ENCODE measurements around the gene HOOK2. TPM values are rescaled to one million over a fixed set of nuclear protein-coding genes. Genes with fewer than 3 reads are reported as not detected.

HOOK2 gene
- total and polyA plus RNA-seq, 2 of the 4 experiments (the other 2 are of a cell fraction): 7.5 to 21.6 TPM

DNA sequence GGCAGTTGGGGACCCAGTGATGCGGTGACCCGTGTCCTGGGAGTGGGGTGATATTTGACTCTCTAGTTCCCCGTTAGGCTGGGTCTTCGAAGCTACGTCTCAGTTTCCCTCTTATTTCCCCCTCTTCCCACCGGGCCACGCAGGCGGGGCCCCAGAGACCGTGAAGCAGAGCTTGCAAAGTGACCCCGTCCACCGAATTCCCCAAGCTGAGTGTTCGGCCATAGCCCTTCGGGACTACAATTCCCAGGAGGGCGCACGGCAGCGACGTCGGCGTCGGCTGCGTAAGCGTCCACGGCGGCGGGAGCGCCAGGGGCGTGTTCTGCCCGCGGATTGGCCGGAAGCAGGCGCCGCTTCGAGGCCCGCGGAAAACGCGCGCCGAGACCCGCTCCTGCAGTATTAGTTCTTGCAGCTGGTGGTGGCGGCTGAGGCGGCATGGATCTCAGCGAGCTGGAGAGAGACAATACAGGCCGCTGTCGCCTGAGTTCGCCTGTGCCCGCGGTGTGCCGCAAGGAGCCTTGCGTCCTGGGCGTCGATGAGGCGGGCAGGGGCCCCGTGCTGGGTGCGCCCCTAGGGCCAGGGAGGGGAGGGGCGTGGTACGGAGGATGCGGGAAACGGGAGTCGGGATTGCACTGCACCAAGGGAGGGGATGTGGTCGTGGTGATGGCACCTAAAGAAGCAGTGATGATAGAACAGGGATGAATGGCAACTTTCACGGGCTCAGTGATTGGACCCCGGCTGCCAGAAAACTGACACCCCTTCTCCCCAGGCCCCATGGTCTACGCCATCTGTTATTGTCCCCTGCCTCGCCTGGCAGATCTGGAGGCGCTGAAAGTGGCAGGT is 31.1 kb upstream of the HOOK2 start, which contains the start of gene RNASEH2A:
TSS of gene RNASEH2A (plus strand) at position 343 of the 840 bp plus-strand sequence. CDS start at position 433, 90 bp downstream.
- Histone ChIP-seq H2BK20ac (ENCODE audit: low read depth, low read length) (0 out of 2 replicates have a peak within 1 kb of the TSS, but pooled peaks have one; percentile 20), H2BK15ac (ENCODE audit: low read depth, low read length) (no peak within 1 kb of the TSS), H4K91ac (ENCODE audit: insufficient read depth, low read depth, low read length) (peak within 1 kb of the TSS; percentile 26; the same call in 1 of the 2 replicates), H3K4me3 (ENCODE audit: insufficient read depth, low read depth, low read length) (peak within 1 kb of the TSS; percentile 65), H3K9me1 (ENCODE audit: insufficient read depth, low read length) (peaks cover 9% of the 10 kb centered on the region), H2BK5ac (ENCODE audit: low read depth, low read length, poor library complexity, severe bottlenecking) (no peak within 1 kb of the TSS), H3K18ac (ENCODE audit: low read depth, low read length) (no peak within 1 kb of the TSS), H3K27ac (ENCODE audit: insufficient read depth, low read length) (peak within 1 kb of the TSS; percentile 75; the same call in 1 of the 2 replicates), H3K9me3 (ENCODE audit: control insufficient read depth, insufficient read depth, low read length) (no peaks in the 10 kb centered on the region), H3K4ac (ENCODE audit: low read depth, low read length) (peak within 1 kb of the TSS; percentile 76), H2AK5ac (ENCODE audit: low read depth, low read length) (peak within 1 kb of the TSS; percentile 74), H3K36me3 (ENCODE audit: control insufficient read depth, insufficient read depth, low read length) (peaks cover 4% of the 10 kb centered on the region), H4K8ac (ENCODE audit: low read depth in 2 of 2, low read length in 2 of 2) (peak within 1 kb of the TSS; percentile 45 to 98), H3K9ac (ENCODE audit: low read depth, low read length) (peak within 1 kb of the TSS; percentile 66), H3K23ac (ENCODE audit: low read depth, low read length) (peak within 1 kb of the TSS; percentile 73; the same call in 1 of the 2 replicates), H3K14ac (replicated peaks; ENCODE audit: low read depth, low read length) (peak within 1 kb of the TSS; percentile 68; the same call in 1 of the 2 replicates), H3K27me3 (ENCODE audit: control insufficient read depth, insufficient read depth, low read length) (no peaks in the 10 kb centered on the region), H2AFZ (replicated peaks; ENCODE audit: low read length, poor library complexity) (peak within 1 kb of the TSS; percentile 99), H3K4me2 (ENCODE audit: low read depth, low read length) (peak within 1 kb of the TSS; percentile 89), H2BK120ac (ENCODE audit: low read depth, low read length) (peak within 1 kb of the TSS; percentile 48), H2AK9ac (replicated peaks; ENCODE audit: low read depth, low read length, poor library complexity) (peak within 1 kb of the TSS; percentile 94), H4K20me1 (ENCODE audit: insufficient read depth, low read length) (no peaks in the 10 kb centered on the region), H3K4me1 (ENCODE audit: control insufficient read depth, insufficient read depth, low read length) (peaks cover 5% of the 10 kb centered on the region; the same call in 1 of the 2 replicates), H3K79me1 (ENCODE audit: low read depth in 1 of 2, low read length in 2 of 2) (peaks cover 8 to 12% of the 10 kb centered on the region in 2 experiments; a peak in 3 of 4 replicates), H4K5ac (ENCODE audit: low read depth, low read length) (peak within 1 kb of the TSS; percentile 94), H3K56ac (ENCODE audit: extremely low read depth, insufficient read depth, low read length) (no peak within 1 kb of the TSS)
- BruUV-seq (replicated peaks): no TSS peak
- dilution Hi-C loops (cut with HindIII; ENCODE audit: low sequenced_read_pairs, unreplicated experiment) (no loop called here), intact Hi-C loops (cut with micrococcal nuclease) (no loop called here), in situ Hi-C loops (cut with MboI; ENCODE audit: low sequenced_read_pairs) (no loop called here)
- 2% methylated on average over 39 of the region's 66 CpGs; no CpG with 5 or more reads in 1 of the 2 experiments for WGBS, 2 experiments (ENCODE audit: extremely low coverage in 2 of 2, insufficient read length in 1 of 2)
- CTCF ChIA-PET: interaction anchor here (0.8 kb wide), 1 partner anchor 41 kb away, joined by 4 read pairs; no protein-coding TSS in a partner anchor
- peak; percentile 95 for ATAC-seq (ENCODE audit: low read depth)
- 0 out of 2 replicates have a peak, but pooled peaks have one; percentile 11 for TF ChIP-seq FOS (IDR thresholded peaks at IDR 0.05; ENCODE audit: low read depth, low read length)
- TF ChIP-seq MXI1 (IDR thresholded peaks at IDR 0.05; ENCODE audit: borderline replicate concordance, low read depth, low read length): peak; percentile 67; the same call in 1 of the 2 replicates
- TF ChIP-seq RCOR1 (IDR thresholded peaks at IDR 0.05; ENCODE audit: insufficient replicate concordance, low read length): no peak
- TF ChIP-seq SMC3 (IDR thresholded peaks at IDR 0.05; ENCODE audit: low read depth, low read length): no peak
- TF ChIP-seq POLR2A (IDR thresholded peaks at IDR 0.05; ENCODE audit: low read depth, low read length): no peak
- DNase-seq: peak; percentile 86
- POLR2A ChIA-PET (ENCODE audit: unreplicated experiment): no interaction called here
